ENCODE results near the gene GLDN.

Gene GLDN

DNA sequence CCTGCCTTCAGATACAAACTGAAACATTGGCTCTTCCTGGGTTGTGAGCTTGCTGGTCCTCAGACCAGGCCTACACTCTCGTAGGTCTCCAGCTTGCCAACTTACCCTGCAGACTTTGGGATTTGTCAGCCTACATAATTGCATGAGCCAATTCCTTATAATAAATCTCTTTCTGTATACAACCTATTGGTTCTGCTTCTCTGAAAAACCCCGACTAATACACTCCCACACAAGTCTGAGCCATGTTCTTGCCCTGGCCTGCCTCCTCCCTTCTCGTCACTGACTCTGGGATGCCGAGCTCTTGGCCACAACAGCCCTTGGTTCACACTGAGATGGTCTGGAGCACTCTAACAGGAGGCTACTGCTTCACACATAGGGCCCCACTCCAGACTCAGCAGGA, 12.5 kb upstream of the GLDN start:
- H3K36me3 ChIP-seq (ENCODE audit: control insufficient read depth, insufficient read depth, low read length) = no peaks in the 10 kb centered on the region

DNA sequence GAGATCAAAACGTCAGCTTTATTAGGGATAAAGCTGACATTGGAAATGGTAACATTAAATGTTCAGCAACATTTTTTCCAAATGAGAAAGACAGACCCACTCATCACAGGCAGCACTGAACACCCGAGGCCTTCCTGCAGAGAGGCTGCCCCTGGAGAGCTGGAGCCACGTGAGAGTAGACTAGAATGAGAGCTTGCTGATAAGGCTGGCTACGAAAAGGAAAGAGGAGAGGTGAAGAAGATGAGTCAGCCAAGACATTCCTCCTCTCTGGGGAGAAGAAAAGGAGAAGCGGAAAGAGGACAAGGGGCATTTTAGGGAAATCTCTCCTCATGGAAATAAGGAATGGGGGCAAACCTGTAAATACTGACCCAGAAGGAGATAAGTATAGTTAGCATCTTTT, 10.3 kb upstream of the GLDN start:
- no peaks in the 10 kb centered on the region for H3K79me2 ChIP-seq
- no peaks in the 10 kb centered on the region for H3K27me3 ChIP-seq (ENCODE audit: control insufficient read depth, insufficient read depth, low read length)
- H2AFZ ChIP-seq = no peak overlapping the region
- H3K36me3 ChIP-seq (ENCODE audit: control insufficient read depth, insufficient read depth, low read length) = no peaks in the 10 kb centered on the region
- TF ChIP-seq, protein P1, sequence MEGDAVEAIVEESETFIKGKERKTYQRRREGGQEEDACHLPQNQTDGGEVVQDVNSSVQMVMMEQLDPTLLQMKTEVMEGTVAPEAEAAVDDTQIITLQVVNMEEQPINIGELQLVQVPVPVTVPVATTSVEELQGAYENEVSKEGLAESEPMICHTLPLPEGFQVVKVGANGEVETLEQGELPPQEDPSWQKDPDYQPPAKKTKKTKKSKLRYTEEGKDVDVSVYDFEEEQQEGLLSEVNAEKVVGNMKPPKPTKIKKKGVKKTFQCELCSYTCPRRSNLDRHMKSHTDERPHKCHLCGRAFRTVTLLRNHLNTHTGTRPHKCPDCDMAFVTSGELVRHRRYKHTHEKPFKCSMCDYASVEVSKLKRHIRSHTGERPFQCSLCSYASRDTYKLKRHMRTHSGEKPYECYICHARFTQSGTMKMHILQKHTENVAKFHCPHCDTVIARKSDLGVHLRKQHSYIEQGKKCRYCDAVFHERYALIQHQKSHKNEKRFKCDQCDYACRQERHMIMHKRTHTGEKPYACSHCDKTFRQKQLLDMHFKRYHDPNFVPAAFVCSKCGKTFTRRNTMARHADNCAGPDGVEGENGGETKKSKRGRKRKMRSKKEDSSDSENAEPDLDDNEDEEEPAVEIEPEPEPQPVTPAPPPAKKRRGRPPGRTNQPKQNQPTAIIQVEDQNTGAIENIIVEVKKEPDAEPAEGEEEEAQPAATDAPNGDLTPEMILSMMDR (IDR thresholded peaks at IDR 0.05) = no peak
- H3K4me3 ChIP-seq (ENCODE audit: low read depth, low read length) = no peak overlapping the region
- no peaks in the 10 kb centered on the region for H3K9me3 ChIP-seq (ENCODE audit: control insufficient read depth, low read length)
- no peak overlapping the region for H3K4me2 ChIP-seq (ENCODE audit: low read length)
- no peaks in the 10 kb centered on the region for H3K4me1 ChIP-seq
- H3K27ac ChIP-seq = no peak overlapping the region
- H3K9ac ChIP-seq = no peak overlapping the region

More for the DNA sequence above, 12.5 kb upstream of the GLDN start:
- no peaks in the 10 kb centered on the region for H3K4me1 ChIP-seq
- TF ChIP-seq, protein P1 (IDR thresholded peaks at IDR 0.05) = no peak
- no peaks in the 10 kb centered on the region for H3K27me3 ChIP-seq (ENCODE audit: control insufficient read depth, insufficient read depth, low read length)
- H3K4me3 ChIP-seq (ENCODE audit: low read depth, low read length) = no peak overlapping the region
- H3K79me2 ChIP-seq = no peaks in the 10 kb centered on the region
- no peak overlapping the region for H3K9ac ChIP-seq
- no peak overlapping the region for H3K4me2 ChIP-seq (ENCODE audit: low read length)
- no peak overlapping the region for H2AFZ ChIP-seq
- H3K27ac ChIP-seq = no peak overlapping the region
- no peaks in the 10 kb centered on the region for H3K9me3 ChIP-seq (ENCODE audit: control insufficient read depth, low read length)

DNA sequence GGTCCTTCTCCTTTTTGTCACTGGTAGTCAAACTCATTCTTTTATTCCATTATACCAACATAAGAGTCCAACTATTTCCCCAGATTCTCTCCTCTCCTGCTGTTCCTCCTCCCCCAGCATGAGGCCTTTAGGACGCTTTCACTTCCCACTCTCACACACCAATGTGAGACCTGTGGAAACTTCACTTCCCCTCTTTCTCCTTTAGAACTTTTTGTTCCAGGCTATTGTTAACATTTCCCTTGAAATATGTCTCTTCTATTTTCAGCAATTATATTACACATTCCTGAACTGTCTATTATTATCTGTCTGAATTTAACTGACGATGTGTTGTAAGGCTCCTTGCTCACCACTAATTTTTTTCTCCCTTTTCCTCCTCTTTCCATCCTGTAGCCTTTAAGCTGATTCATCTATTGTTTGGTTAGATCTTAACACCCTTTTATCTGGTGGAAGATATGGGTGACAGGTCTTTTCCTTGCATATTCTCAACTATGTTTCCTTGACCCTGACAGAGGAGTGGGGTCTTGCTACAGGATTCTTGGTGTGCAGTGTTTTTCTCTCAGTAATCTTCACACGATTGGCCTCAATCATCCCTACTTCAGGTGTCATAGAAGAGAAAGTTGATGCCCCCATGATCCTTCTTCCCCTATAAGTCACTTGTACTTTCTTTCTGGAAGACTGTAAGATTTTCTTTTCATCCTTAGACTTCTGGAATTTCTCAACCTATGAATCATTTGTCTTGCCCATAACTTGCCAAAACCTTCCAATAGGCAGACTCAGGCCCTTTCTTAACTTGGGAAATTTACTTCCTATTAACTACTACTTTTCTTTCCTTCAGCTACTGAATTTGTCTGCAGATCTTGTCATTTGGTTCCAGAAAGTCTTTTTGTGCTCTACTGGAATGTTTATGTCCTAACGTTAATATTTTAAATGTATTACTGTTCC, 9.0 kb upstream of the GLDN start:
- Histone ChIP-seq H3K4me1 (no peaks in the 10 kb centered on the region), H3K9me3 (ENCODE audit: control insufficient read depth, low read length) (no peaks in the 10 kb centered on the region), H3K4me2 (ENCODE audit: low read length) (no peak overlapping the region), H2AFZ (no peak overlapping the region), H3K36me3 (ENCODE audit: control insufficient read depth, insufficient read depth, low read length) (no peaks in the 10 kb centered on the region), H3K9ac (no peak overlapping the region), H3K27me3 (ENCODE audit: control insufficient read depth, insufficient read depth, low read length) (no peaks in the 10 kb centered on the region), H3K4me3 (ENCODE audit: low read depth, low read length) (no peak overlapping the region), H3K79me2 (no peaks in the 10 kb centered on the region), H3K27ac (no peak overlapping the region)
- TF ChIP-seq, protein P1 (IDR thresholded peaks at IDR 0.05) = no peak

DNA sequence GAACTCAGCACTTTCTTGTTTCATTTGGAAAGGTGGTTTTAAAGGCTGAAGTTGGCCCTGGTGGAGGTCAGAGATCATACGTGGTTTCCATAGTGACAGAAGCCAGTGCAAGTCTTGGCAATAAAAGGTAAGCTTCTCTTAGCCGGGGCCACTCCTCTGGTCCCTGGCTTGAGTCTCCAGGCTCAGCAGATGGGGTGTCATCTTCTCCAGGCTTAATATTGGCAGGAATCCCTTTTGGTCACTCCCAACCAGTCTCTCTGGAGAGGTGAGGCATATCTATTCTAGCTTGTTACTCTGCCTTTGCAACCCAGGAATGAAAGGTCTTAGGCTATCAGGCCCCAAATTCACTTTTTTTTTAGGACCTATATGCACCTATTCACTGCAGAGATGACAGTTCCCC, 7.9 kb upstream of the GLDN start:
- Histone ChIP-seq H3K9me3 (ENCODE audit: control insufficient read depth, low read length) (no peaks in the 10 kb centered on the region), H3K36me3 (ENCODE audit: control insufficient read depth, insufficient read depth, low read length) (no peaks in the 10 kb centered on the region), H3K27ac (no peak overlapping the region), H3K4me2 (ENCODE audit: low read length) (no peak overlapping the region), H3K79me2 (no peaks in the 10 kb centered on the region), H3K4me1 (no peaks in the 10 kb centered on the region), H3K27me3 (ENCODE audit: control insufficient read depth, insufficient read depth, low read length) (no peaks in the 10 kb centered on the region), H3K4me3 (ENCODE audit: low read depth, low read length) (no peak overlapping the region), H2AFZ (no peak overlapping the region), H3K9ac (no peak overlapping the region)
- TF ChIP-seq, protein P1 (IDR thresholded peaks at IDR 0.05) = no peak

All from parathyroid adenoma (tissue), 2 donors.